CD4-positive, alpha-beta T cell treated with Interleukin-4 for 1 hour (primary cell): ENCODE results near the gene ARIH1.
"Not testable (repeated sequence)": the region's sequence is repeated elsewhere in the genome, so short reads cannot be mapped to it uniquely, and the experiment has no call there.

ENCODE experiments used
- DNase-seq, 2 donors: peaks; one replicate each; pipeline ENCODE4 v3.0.0-alpha.2; 2020 to 2022

The ARIH1 gene

GRCh38 chr15:72473614-72474465 is at the start of gene ARIH1:
Gene ARIH1, plus strand, starts transcription at chr15:72474330. Its CDS starts 310 bp downstream, at chr15:72474640.
- DNase-seq, result peak; percentile 95 to 96

GRCh38 chr15:72426753-72427152 is 47.4 kb upstream of the ARIH1 start:
- DNase-seq, result no peak

GRCh38 chr15:72437650-72438316 is 36.3 kb upstream of the ARIH1 start:
- DNase-seq, result no peak

GRCh38 chr15:72442848-72443247 is 31.3 kb upstream of the ARIH1 start:
- not testable (repeated sequence) for DNase-seq

- DNase-seq, result no peak
Measured at GRCh38 chr15:72445426-72445825, 28.7 kb upstream of the ARIH1 start.

GRCh38 chr15:72450805-72451204 is 23.3 kb upstream of the ARIH1 start:
- DNase-seq, result no peak

- DNase-seq, result no peak
Measured at GRCh38 chr15:72451224-72451623, 22.9 kb upstream of the ARIH1 start.

- DNase-seq, result no peak
Measured at GRCh38 chr15:72456684-72457083, 17.4 kb upstream of the ARIH1 start.

- DNase-seq, result no peak
Measured at GRCh38 chr15:72460402-72460801, 13.7 kb upstream of the ARIH1 start.

- no peak for DNase-seq
Measured at GRCh38 chr15:72463702-72464101, 10.4 kb upstream of the ARIH1 start.

- no peak for DNase-seq
Measured at GRCh38 chr15:72464251-72464650, 9.9 kb upstream of the ARIH1 start.

GRCh38 chr15:72468103-72468502 is 6.0 kb upstream of the ARIH1 start:
- DNase-seq, result no peak

- peak in 1 of 2 donors; percentile 26 for DNase-seq
Measured at GRCh38 chr15:72472992-72473610, 1.0 kb upstream of the ARIH1 start.

GRCh38 chr15:72474466-72474911 is 359 bp downstream of the ARIH1 start:
- DNase-seq, result peak in 1 of 2 donors; percentile 17

- DNase-seq, result peak; percentile 82 to 84
Measured at GRCh38 chr15:72474912-72475628, 940 bp downstream of the ARIH1 start.

- no peak for DNase-seq
Measured at GRCh38 chr15:72475674-72476073, 1.5 kb downstream of the ARIH1 start.

- not testable (repeated sequence) for DNase-seq
Measured at GRCh38 chr15:72476330-72476729, 2.2 kb downstream of the ARIH1 start.

- no peak for DNase-seq
Measured at GRCh38 chr15:72481015-72481659, 7.0 kb downstream of the ARIH1 start.

- DNase-seq, result no peak
Measured at GRCh38 chr15:72482275-72482674, 8.1 kb downstream of the ARIH1 start.

GRCh38 chr15:72483279-72483678 is 9.1 kb downstream of the ARIH1 start:
- no peak for DNase-seq

- no peak for DNase-seq
Measured at GRCh38 chr15:72486144-72486543, 12.0 kb downstream of the ARIH1 start.

- DNase-seq, result no peak
Measured at GRCh38 chr15:72487070-72487797, 13.1 kb downstream of the ARIH1 start.
